ENCODE data around the gene GALNT9. TPM values are rescaled to one million over a fixed set of nuclear protein-coding genes. Genes with fewer than 3 reads are reported as not detected.

The GALNT9 gene
- total and polyA plus RNA-seq, 7 experiments from 2014 or later: not detected

DNA sequence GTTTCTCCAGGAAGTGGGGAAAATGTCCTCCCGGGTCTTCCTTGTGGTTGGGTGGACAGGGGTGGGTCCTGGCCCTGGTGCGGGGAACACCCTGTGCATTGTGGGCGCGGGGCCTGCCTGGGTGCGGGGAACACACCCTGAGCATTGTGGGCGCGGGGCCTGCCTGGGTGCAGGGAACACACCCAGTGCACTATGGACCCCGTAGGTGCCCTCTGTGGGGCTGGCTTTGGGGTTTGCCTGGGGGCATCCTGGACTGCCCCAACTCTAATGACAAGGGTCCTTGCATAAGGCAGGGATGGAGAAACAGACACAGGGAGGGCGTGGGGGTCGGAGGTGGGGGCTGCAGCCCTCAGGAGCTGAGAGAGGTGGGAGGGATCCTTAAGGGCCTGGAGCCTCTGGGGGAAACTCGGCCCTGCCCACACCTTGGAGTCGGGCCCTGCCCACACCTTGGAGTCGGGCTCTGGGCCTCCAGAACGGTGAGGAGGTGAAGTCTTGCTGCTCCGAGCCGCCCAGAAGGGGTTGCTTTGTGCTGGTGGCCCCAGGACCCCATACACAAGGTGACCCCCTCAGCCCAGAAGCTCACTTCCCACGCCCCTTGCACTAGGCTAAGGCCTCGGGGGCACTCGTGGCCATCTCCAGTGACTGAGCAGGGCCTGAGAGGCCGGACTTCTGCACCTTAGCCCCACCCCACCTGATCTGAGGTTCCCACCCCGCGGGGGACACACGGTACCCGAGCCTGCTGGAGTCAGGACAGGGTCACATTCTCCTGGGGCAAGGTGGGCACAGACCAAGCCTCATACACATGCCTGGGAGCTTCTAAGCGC lies 69.3 kb downstream of the GALNT9 start:
- Mint-ChIP-seq H3K27me3 (peaks cover 0 to 3% (median 0%) of the 10 kb centered on the region in 5 donors), H3K4me3 (no peak overlapping the region), H3K4me1 (no peaks in the 10 kb centered on the region), H3K27ac (no peak overlapping the region), H3K9me3 (peaks cover 0 to 1% (median 0%) of the 10 kb centered on the region in 11 donors), H3K36me3 (no peaks in the 10 kb centered on the region)
- no peaks in the 10 kb centered on the region for H3K9me3 ChIP-seq (ENCODE audit: control insufficient read depth in 2 of 3, low read length in 3 of 3)
- no peak overlapping the region for H3K27ac ChIP-seq (ENCODE audit: low read depth, low read length)
- no peaks in the 10 kb centered on the region for H3K4me1 ChIP-seq (ENCODE audit: control insufficient read depth in 2 of 2, insufficient read depth in 2 of 2, low read length in 2 of 2)
- H3K4me3 ChIP-seq (ENCODE audit: low read length): no peak overlapping the region
- intact Hi-C loops (cut with micrococcal nuclease): loop anchor here in 1 of 2 donors (5.0 kb wide), 1 partner anchor 108 kb away; no protein-coding TSS in a partner anchor
- H3K27me3 ChIP-seq (ENCODE audit: control insufficient read depth in 2 of 2, insufficient read depth in 2 of 2, low read length in 2 of 2): no peaks in the 10 kb centered on the region
- no peak for DNase-seq
- no peak for ATAC-seq
- ChIA-PET CTCF (no interaction called here), POLR2A (no interaction called here)
- no peaks in the 10 kb centered on the region for H3K36me3 ChIP-seq (ENCODE audit: control insufficient read depth in 2 of 3, insufficient read depth in 3 of 3, low read length in 3 of 3)

DNA sequence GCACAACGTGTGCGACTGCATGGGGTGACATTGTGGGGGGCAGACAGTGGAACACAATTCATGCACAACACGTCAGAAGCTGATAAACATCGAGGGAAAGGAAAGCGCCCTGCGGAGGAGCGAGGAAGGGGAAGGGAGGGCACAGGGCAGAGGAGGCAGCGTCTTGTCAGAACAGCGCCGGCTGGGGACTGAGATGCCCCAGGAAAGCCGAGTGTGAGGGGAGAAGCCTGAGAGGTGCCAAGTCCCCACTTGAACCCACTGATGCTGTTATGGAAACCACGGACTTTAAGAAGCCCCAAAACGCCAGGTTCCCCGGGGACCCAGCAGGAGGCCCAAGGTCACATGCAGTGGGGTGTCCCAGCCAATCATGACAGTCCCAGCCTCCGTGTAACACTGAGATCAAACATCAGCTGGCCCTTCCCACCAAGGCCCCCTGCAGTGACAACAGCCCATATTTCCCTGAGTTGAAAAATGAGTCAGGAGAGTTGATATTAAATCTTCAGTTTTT lies 70.0 kb downstream of the GALNT9 start:
- ChIA-PET POLR2A (no interaction called here), CTCF (no interaction called here)
- Mint-ChIP-seq H3K4me1 (no peaks in the 10 kb centered on the region), H3K27me3 (peaks cover 0 to 3% (median 0%) of the 10 kb centered on the region in 5 donors), H3K4me3 (no peak overlapping the region), H3K27ac (no peak overlapping the region), H3K36me3 (no peaks in the 10 kb centered on the region), H3K9me3 (peaks cover 0 to 1% (median 0%) of the 10 kb centered on the region in 11 donors)
- Histone ChIP-seq H3K9me3 (ENCODE audit: control insufficient read depth in 2 of 3, low read length in 3 of 3) (no peaks in the 10 kb centered on the region), H3K4me1 (ENCODE audit: control insufficient read depth in 2 of 2, insufficient read depth in 2 of 2, low read length in 2 of 2) (no peaks in the 10 kb centered on the region), H3K36me3 (ENCODE audit: control insufficient read depth in 2 of 3, insufficient read depth in 3 of 3, low read length in 3 of 3) (no peaks in the 10 kb centered on the region), H3K27me3 (ENCODE audit: control insufficient read depth in 2 of 2, insufficient read depth in 2 of 2, low read length in 2 of 2) (no peaks in the 10 kb centered on the region), H3K4me3 (ENCODE audit: low read length) (no peak overlapping the region), H3K27ac (ENCODE audit: low read depth, low read length) (no peak overlapping the region)
- DNase-seq (no peak), ATAC-seq (no peak)
- intact Hi-C loops (cut with micrococcal nuclease): no loop called here

DNA sequence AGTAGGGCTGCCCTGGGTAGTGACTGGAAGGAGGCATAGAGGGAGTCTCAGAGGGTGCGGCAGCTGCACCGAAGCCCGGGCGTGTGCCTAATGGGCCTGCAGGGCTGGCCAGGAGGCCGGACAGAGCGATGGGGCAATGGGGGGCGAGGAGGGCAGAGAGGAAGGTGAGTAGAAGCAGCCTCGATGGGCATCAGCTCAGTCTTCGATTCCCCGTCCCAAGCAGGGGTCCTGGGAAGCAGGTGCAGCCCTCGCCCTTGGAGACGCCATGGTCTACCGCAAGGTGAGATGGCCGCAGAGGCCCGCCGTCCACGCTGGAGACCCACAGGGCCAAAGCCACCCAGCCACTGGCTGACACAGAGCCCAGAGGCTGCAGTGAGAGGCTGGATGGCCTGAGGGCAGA lies 70.8 kb downstream of the GALNT9 start:
- no peak for ATAC-seq
- ChIA-PET CTCF (no interaction called here), POLR2A (no interaction called here)

DNA sequence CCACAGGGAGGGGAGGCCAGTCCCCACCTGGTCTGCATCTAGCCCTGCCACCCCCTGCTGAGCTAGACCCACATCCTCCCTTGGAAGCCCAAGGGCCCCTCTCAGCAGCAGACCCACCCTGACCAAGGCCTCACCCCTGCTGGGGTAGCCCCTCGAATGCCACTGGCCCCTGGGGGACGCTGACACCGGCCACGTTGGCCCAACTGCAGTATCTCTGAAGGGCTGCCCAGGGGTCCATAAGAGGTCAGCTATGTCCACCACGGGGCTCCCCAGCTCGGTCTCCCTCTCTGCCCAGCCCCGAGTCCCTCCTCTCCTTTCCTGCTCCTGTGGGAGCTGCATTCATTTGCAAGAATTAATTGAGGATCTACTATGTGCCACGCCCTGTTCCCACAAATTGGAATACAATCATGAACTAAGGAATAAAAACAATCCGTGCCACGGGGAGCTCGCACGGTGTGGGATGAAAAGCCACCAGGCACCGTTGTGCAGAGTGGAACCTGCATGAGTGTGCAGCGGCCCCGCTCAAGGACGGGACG lies 71.4 kb downstream of the GALNT9 start:
- Histone ChIP-seq H3K27me3 (ENCODE audit: control insufficient read depth in 2 of 2, insufficient read depth in 2 of 2, low read length in 2 of 2) (no peaks in the 10 kb centered on the region), H3K27ac (ENCODE audit: low read depth, low read length) (no peak overlapping the region), H3K4me1 (ENCODE audit: control insufficient read depth in 2 of 2, insufficient read depth in 2 of 2, low read length in 2 of 2) (no peaks in the 10 kb centered on the region), H3K36me3 (ENCODE audit: control insufficient read depth in 2 of 3, insufficient read depth in 3 of 3, low read length in 3 of 3) (no peaks in the 10 kb centered on the region), H3K9me3 (ENCODE audit: control insufficient read depth in 2 of 3, low read length in 3 of 3) (no peaks in the 10 kb centered on the region), H3K4me3 (ENCODE audit: low read length) (no peak overlapping the region)
- ATAC-seq (no peak), DNase-seq (no peak)
- ChIA-PET POLR2A (no interaction called here), CTCF (no interaction called here)
- Mint-ChIP-seq H3K4me1 (no peaks in the 10 kb centered on the region), H3K27ac (no peak overlapping the region), H3K27me3 (peaks cover 0 to 3% (median 0%) of the 10 kb centered on the region in 5 donors), H3K36me3 (no peaks in the 10 kb centered on the region), H3K4me3 (no peak overlapping the region), H3K9me3 (peaks cover 0 to 1% (median 0%) of the 10 kb centered on the region in 11 donors)
- intact Hi-C loops (cut with micrococcal nuclease): no loop called here

More for the DNA sequence above, 70.8 kb downstream of the GALNT9 start:
- Histone ChIP-seq H3K4me3 (ENCODE audit: low read length) (no peak overlapping the region), H3K9me3 (ENCODE audit: control insufficient read depth in 2 of 3, low read length in 3 of 3) (no peaks in the 10 kb centered on the region), H3K36me3 (ENCODE audit: control insufficient read depth in 2 of 3, insufficient read depth in 3 of 3, low read length in 3 of 3) (no peaks in the 10 kb centered on the region), H3K4me1 (ENCODE audit: control insufficient read depth in 2 of 2, insufficient read depth in 2 of 2, low read length in 2 of 2) (no peaks in the 10 kb centered on the region), H3K27ac (ENCODE audit: low read depth, low read length) (no peak overlapping the region), H3K27me3 (ENCODE audit: control insufficient read depth in 2 of 2, insufficient read depth in 2 of 2, low read length in 2 of 2) (no peaks in the 10 kb centered on the region)
- intact Hi-C loops (cut with micrococcal nuclease): no loop called here
- Mint-ChIP-seq H3K4me3 (no peak overlapping the region), H3K36me3 (no peaks in the 10 kb centered on the region), H3K4me1 (no peaks in the 10 kb centered on the region), H3K27me3 (peaks cover 0 to 3% (median 0%) of the 10 kb centered on the region in 5 donors), H3K9me3 (peaks cover 0 to 1% (median 0%) of the 10 kb centered on the region in 11 donors), H3K27ac (no peak overlapping the region)
- no peak for DNase-seq

DNA sequence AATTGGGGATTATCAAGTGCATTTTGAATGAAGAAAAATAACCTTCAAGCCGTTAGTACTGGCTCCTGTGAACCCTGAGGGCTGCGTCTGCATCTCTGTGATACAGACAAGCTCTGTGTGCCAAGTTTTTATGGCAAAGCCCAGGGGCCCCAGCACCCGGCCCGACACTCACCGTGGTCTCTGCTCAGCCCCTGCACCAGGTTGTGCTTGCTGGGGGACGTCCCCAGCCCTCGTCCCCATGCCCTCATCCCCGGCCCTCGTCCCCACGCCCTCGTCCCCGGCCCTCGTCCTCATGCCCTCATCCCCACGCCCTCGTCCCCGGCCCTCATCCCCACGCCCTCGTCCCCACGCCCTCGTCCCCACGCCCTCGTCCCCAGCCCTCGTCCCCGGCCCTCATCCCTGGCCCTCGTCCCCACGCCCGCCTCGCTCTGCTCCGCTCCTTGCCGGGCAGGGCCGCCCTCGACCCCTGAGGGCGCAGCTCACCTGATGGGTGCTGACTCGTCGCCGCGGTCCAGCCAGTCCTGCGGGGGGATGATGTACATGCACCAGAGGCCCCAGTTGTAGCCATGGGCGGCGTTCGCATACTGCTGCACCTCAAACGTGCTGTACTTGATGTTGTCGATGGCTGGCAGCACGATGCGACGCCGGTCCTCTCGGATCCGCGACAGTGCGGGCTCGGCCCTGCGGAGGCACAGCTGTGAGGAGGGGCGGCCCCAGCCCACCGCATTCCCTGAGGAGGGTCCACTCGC lies 72.0 kb downstream of the GALNT9 start:
- H3K27me3 ChIP-seq (ENCODE audit: control insufficient read depth in 2 of 2, insufficient read depth in 2 of 2, low read length in 2 of 2): no peaks in the 10 kb centered on the region

DNA sequence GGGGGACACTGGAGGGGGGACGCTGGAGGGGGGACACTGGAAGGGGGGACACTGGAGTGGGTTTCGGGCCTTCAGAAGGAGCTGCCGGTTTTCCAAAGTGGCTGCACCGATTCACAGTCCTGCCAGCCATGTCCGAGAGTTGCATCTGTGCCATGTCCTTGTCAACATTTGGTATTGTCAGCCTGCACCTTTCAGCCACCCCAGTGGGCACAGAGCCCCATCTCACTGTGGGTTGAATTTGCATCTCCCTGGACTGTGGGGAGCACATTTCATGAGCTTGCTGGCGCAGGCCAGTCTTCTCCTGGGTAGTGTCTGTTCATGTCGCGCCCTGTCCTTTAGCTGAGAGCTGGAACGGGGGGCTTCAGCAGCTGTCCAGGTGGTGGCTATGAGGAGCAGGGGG lies 72.7 kb downstream of the GALNT9 start:
- intact Hi-C loops (cut with micrococcal nuclease): no loop called here
- no peak overlapping the region for H3K4me3 Mint-ChIP-seq
- H3K27me3 Mint-ChIP-seq: peaks cover 0 to 3% (median 0%) of the 10 kb centered on the region in 5 donors
- no peaks in the 10 kb centered on the region for H3K4me1 Mint-ChIP-seq
- Histone ChIP-seq H3K36me3 (ENCODE audit: control insufficient read depth in 2 of 3, insufficient read depth in 3 of 3, low read length in 3 of 3) (no peaks in the 10 kb centered on the region), H3K27ac (ENCODE audit: low read depth, low read length) (no peak overlapping the region), H3K9me3 (ENCODE audit: control insufficient read depth in 2 of 3, low read length in 3 of 3) (no peaks in the 10 kb centered on the region), H3K4me3 (ENCODE audit: low read length) (no peak overlapping the region), H3K4me1 (ENCODE audit: control insufficient read depth in 2 of 2, insufficient read depth in 2 of 2, low read length in 2 of 2) (no peaks in the 10 kb centered on the region), H3K27me3 (ENCODE audit: control insufficient read depth in 2 of 2, insufficient read depth in 2 of 2, low read length in 2 of 2) (no peaks in the 10 kb centered on the region)
- CTCF ChIA-PET: no interaction called here
- H3K9me3 Mint-ChIP-seq: no peaks in the 10 kb centered on the region
- POLR2A ChIA-PET: no interaction called here
- no peak overlapping the region for H3K27ac Mint-ChIP-seq
- DNase-seq (no peak), ATAC-seq (no peak)
- H3K36me3 Mint-ChIP-seq: no peaks in the 10 kb centered on the region

More for the DNA sequence above, 72.0 kb downstream of the GALNT9 start:
- Mint-ChIP-seq H3K36me3 (no peaks in the 10 kb centered on the region), H3K4me1 (no peaks in the 10 kb centered on the region), H3K4me3 (no peak overlapping the region), H3K27ac (no peak overlapping the region), H3K9me3 (peaks cover 0 to 1% (median 0%) of the 10 kb centered on the region in 11 donors), H3K27me3 (peaks cover 0 to 3% (median 0%) of the 10 kb centered on the region in 5 donors)
- ATAC-seq (no peak), DNase-seq (no peak)
- intact Hi-C loops (cut with micrococcal nuclease): no loop called here
- CTCF ChIA-PET: no interaction called here
- Histone ChIP-seq H3K4me3 (ENCODE audit: low read length) (no peak overlapping the region), H3K9me3 (ENCODE audit: control insufficient read depth in 2 of 3, low read length in 3 of 3) (no peaks in the 10 kb centered on the region), H3K4me1 (ENCODE audit: control insufficient read depth in 2 of 2, insufficient read depth in 2 of 2, low read length in 2 of 2) (no peaks in the 10 kb centered on the region), H3K36me3 (ENCODE audit: control insufficient read depth in 2 of 3, insufficient read depth in 3 of 3, low read length in 3 of 3) (no peaks in the 10 kb centered on the region), H3K27ac (ENCODE audit: low read depth, low read length) (no peak overlapping the region)
- POLR2A ChIA-PET: no interaction called here

Data from naive thymus-derived CD4-positive, alpha-beta T cell (primary cell).